Smooth muscle cell (in vitro differentiated cells): ENCODE results near the gene CPZ. TPM values are rescaled to one million over a fixed set of nuclear protein-coding genes. Genes with fewer than 3 reads are reported as not detected.

Experiments
- DNase-seq: peaks from one replicate; lab custom pipeline; 2025; ENCODE audit not compliant: unreplicated experiment; lab: John Stamatoyannopoulos, UW
- H2AFZ ChIP-seq: fragments of 200-600 bp; sonication (generic); 2 replicates; pipeline ENCODE4 v1.6.0; 2016; ENCODE audit warnings: antibody characterized with exemption, low read depth, mild to moderate bottlenecking
- H3F3A ChIP-seq: fragments of 200-600 bp; sonication (generic); 2 replicates; pipeline ENCODE4 v1.6.0; 2017; ENCODE audit warnings: antibody characterized with exemption, low read depth
- H3K27ac ChIP-seq: fragments of 200-600 bp; sonication (generic); 2 replicates; pipeline ENCODE4 v1.5.1; 2016; ENCODE audit warnings: low read depth, mild to moderate bottlenecking
- H3K27me3 ChIP-seq: fragments of 200-600 bp; sonication (generic); 2 replicates; pipeline ENCODE4 v1.6.1; 2016; ENCODE audit warnings: low read depth, mild to moderate bottlenecking
- H3K36me3 ChIP-seq: fragments of 200-600 bp; sonication (generic); 2 replicates; pipeline ENCODE4 v1.5.1; 2016; ENCODE audit warnings: low read depth
- H3K4me1 ChIP-seq: fragments of 200-600 bp; sonication (generic); 2 replicates; pipeline ENCODE4 v1.5.1; 2016; ENCODE audit warnings: low read depth
- H3K4me2 ChIP-seq: fragments of 200-600 bp; sonication (generic); 2 replicates; pipeline ENCODE4 v1.6.0; 2016; ENCODE audit warnings: mild to moderate bottlenecking
- H3K4me3 ChIP-seq: fragments of 200-600 bp; sonication (generic); 2 replicates; pipeline ENCODE4 v1.5.1; 2016; ENCODE audit warnings: mild to moderate bottlenecking
- H3K79me2 ChIP-seq: fragments of 200-600 bp; sonication (generic); 2 replicates; pipeline ENCODE4 v1.6.0; 2016; ENCODE audit warnings: low read depth, mild to moderate bottlenecking
- H3K9ac ChIP-seq: fragments of 200-600 bp; sonication (generic); 2 replicates; pipeline ENCODE4 v1.6.0; 2016; ENCODE audit warnings: low read depth
- H3K9me3 ChIP-seq: fragments of 200-600 bp; sonication (generic); replicated peaks from 2 replicates; pipeline ENCODE4 v1.5.1; 2016; ENCODE audit warnings: low read depth
- H4K20me1 ChIP-seq: fragments of 200-600 bp; sonication (generic); 2 replicates; pipeline ENCODE4 v1.6.0; 2016; ENCODE audit warnings: low read depth
- CTCF ChIP-seq: fragments of 200-600 bp; sonication (generic); IDR thresholded peaks from 2 replicates; pipeline ENCODE4 v1.5.1; 2017; ENCODE audit warnings: borderline replicate concordance, mild to moderate bottlenecking, antibody characterized with exemption; ENCODE audit not compliant: insufficient read depth, poor library complexity, severe bottlenecking
- WGBS: methylation state at CpG from one replicate; pipeline ENCODE4 v1.1.7; 2016; ENCODE audit warnings: low lambda C conversion rate; 5-methylcytosine and 5-hydroxymethylcytosine counted together
- polyA plus RNA-seq: library from polyadenylated mRNA; unstranded; fragments of >200 nt; fragmentation: Nextera tagmentation; extraction: Ambion mirVana; gene quantifications from 2 replicates; pipeline ENCODE4 v1.2.1, GENCODE V29; 2016
- total RNA-seq: library from RNA; depleted of rRNA; stranded (reverse); fragments of >200 nt; gene quantifications from 2 replicates; pipeline ENCODE4 v1.2.3, GENCODE V29; 2014

The CPZ gene
- total and polyA plus RNA-seq, 2 experiments from 2014 or later: 12.0 to 35.9 TPM

GRCh38 chr4:8552581-8553205 is 39.9 kb upstream of the CPZ start:
- H3K27ac ChIP-seq: no peak overlapping the region
- no peak overlapping the region for H3K4me3 ChIP-seq
- no peak for DNase-seq
- 90% methylated on average over 8 of the region's 8 CpGs for WGBS
- H3K9me3 ChIP-seq: no peaks in the 10 kb centered on the region
- H2AFZ ChIP-seq: no peak overlapping the region
- H3K27me3 ChIP-seq: no peaks in the 10 kb centered on the region
- H3K4me2 ChIP-seq: no peak overlapping the region
- H3K36me3 ChIP-seq: no peaks in the 10 kb centered on the region
- peaks cover 6% of the 10 kb centered on the region for H3F3A ChIP-seq
- H3K9ac ChIP-seq: no peak overlapping the region
- H3K79me2 ChIP-seq: no peaks in the 10 kb centered on the region
- no peaks in the 10 kb centered on the region for H3K4me1 ChIP-seq
- no peak for TF ChIP-seq CTCF
- no peaks in the 10 kb centered on the region for H4K20me1 ChIP-seq

GRCh38 chr4:8553216-8553615 is 39.3 kb upstream of the CPZ start:
- H3K79me2 ChIP-seq: no peaks in the 10 kb centered on the region
- no peak for TF ChIP-seq CTCF
- no peaks in the 10 kb centered on the region for H4K20me1 ChIP-seq
- no peak for DNase-seq
- H3K4me1 ChIP-seq: no peaks in the 10 kb centered on the region
- H3K27ac ChIP-seq: no peak overlapping the region
- peaks cover 6% of the 10 kb centered on the region for H3F3A ChIP-seq
- no peak overlapping the region for H3K4me2 ChIP-seq
- H2AFZ ChIP-seq: no peak overlapping the region
- no peak overlapping the region for H3K4me3 ChIP-seq
- H3K9ac ChIP-seq: no peak overlapping the region
- H3K27me3 ChIP-seq: no peaks in the 10 kb centered on the region
- no peaks in the 10 kb centered on the region for H3K36me3 ChIP-seq
- 95% methylated on average over 8 of the region's 8 CpGs for WGBS
- no peaks in the 10 kb centered on the region for H3K9me3 ChIP-seq

- no peak overlapping the region for H3K4me3 ChIP-seq
- no peak overlapping the region for H3K27ac ChIP-seq
- DNase-seq: no peak
- no peak overlapping the region for H3K4me2 ChIP-seq
- no peaks in the 10 kb centered on the region for H3K27me3 ChIP-seq
- H3K4me1 ChIP-seq: no peaks in the 10 kb centered on the region
- no peaks in the 10 kb centered on the region for H3K36me3 ChIP-seq
- no peak overlapping the region for H3K9ac ChIP-seq
- H4K20me1 ChIP-seq: no peaks in the 10 kb centered on the region
- H3K79me2 ChIP-seq: no peaks in the 10 kb centered on the region
- 30% methylated on average over 12 of the region's 12 CpGs for WGBS
- H2AFZ ChIP-seq: no peak overlapping the region
- peaks cover 6% of the 10 kb centered on the region for H3F3A ChIP-seq
- TF ChIP-seq CTCF: no peak
- no peaks in the 10 kb centered on the region for H3K9me3 ChIP-seq
Measured at GRCh38 chr4:8553991-8554405, 38.6 kb upstream of the CPZ start.

GRCh38 chr4:8554555-8555100 is 37.9 kb upstream of the CPZ start:
- no peak for DNase-seq
- TF ChIP-seq CTCF: no peak
- Histone ChIP-seq H3K79me2 (no peaks in the 10 kb centered on the region), H3K4me3 (no peak overlapping the region), H3K27ac (no peak overlapping the region), H3K36me3 (no peaks in the 10 kb centered on the region), H3K9ac (no peak overlapping the region), H3K9me3 (no peaks in the 10 kb centered on the region), H4K20me1 (no peaks in the 10 kb centered on the region), H3K4me2 (no peak overlapping the region), H3F3A (peaks cover 6% of the 10 kb centered on the region), H3K4me1 (no peaks in the 10 kb centered on the region), H3K27me3 (no peaks in the 10 kb centered on the region), H2AFZ (no peak overlapping the region)
- 82% methylated on average over 17 of the region's 17 CpGs for WGBS
